Thyroid gland (tissue), 4 donors: Measurements from ENCODE around the gene PTBP1.

Source experiments
- CTCF ChIP-seq, 6 experiments: fragments of 200-600 bp in 3 of 6; fragments of 450-650 bp in 3 of 6; sonication (generic) in 3 of 6; IDR thresholded peaks; one replicate each; pipeline ENCODE4 v1.5.1; 2016 to 2019; ENCODE audit warnings: antibody characterized with exemption in 6 of 6, mild to moderate bottlenecking in 2 of 6, inconsistent platforms in 1 of 6, moderate library complexity in 1 of 6
- POLR2A ChIP-seq, 2 donors: fragments of 450-650 bp; IDR thresholded peaks; one replicate each; pipeline ENCODE4 v1.6.1; 2017; ENCODE audit warnings: antibody characterized with exemption in 2 of 2, mild to moderate bottlenecking in 2 of 2, moderate library complexity in 1 of 2

GRCh38 chr19:807627-808422 lies 10.6 kb downstream of the PTBP1 start:
- TF ChIP-seq CTCF (IDR thresholded peaks at IDR 0.05) = no peak
- TF ChIP-seq POLR2A (IDR thresholded peaks at IDR 0.05) = no peak
